Measurements from ENCODE around the gene C2CD2L. TPM values are rescaled to one million over a fixed set of nuclear protein-coding genes. Genes with fewer than 3 reads are reported as not detected.

C2CD2L gene
- total RNA-seq, 1 experiment from 2014 or later: 13.5 TPM

- Mint-ChIP-seq H3K27ac (ENCODE audit: low read depth, unreplicated experiment) (no peak overlapping the region), H3K4me1 (ENCODE audit: insufficient read depth, unreplicated experiment) (peaks cover 13% of the 10 kb centered on the region), H3K27me3 (ENCODE audit: insufficient read depth, unreplicated experiment) (no peaks in the 10 kb centered on the region), H3K36me3 (ENCODE audit: insufficient read depth, unreplicated experiment) (peaks cover 36% of the 10 kb centered on the region), H3K9me3 (ENCODE audit: unreplicated experiment) (no peaks in the 10 kb centered on the region), H3K4me3 (ENCODE audit: unreplicated experiment) (no peak overlapping the region)
- ChIA-PET POLR2A (interaction anchor here (1.0 to 9.3 kb wide), 3 partner anchors 11 to 42 kb away, joined by 4 to 149 read pairs (median 4); partner anchors contain the start of genes HINFP and VPS11), CTCF (interaction anchor here (0.6 to 1.7 kb wide), 9 partner anchors 9 to 178 kb away, joined by 3 to 10 read pairs (median 3); a partner anchor contains a TSS)
- TF ChIP-seq CTCF (IDR thresholded peaks at IDR 0.05; ENCODE audit: unreplicated experiment): no peak
- BruUV-seq (replicated peaks): no TSS peak
- intact Hi-C loops (cut with micrococcal nuclease): loop anchor here (10.0 kb wide), 1 partner anchor 175 kb away; no protein-coding TSS in a partner anchor
- DNase-seq (ENCODE audit: unreplicated experiment): no peak
Measured at GRCh38 chr11:119109843-119110242, 2.7 kb downstream of the C2CD2L start.

GRCh38 chr11:119110439-119110838 is 3.3 kb downstream of the C2CD2L start:
- TF ChIP-seq CTCF (IDR thresholded peaks at IDR 0.05; ENCODE audit: unreplicated experiment): no peak
- ChIA-PET CTCF (interaction anchor here (0.6 to 1.3 kb wide), 4 partner anchors 8 to 177 kb away, joined by 3 read pairs; no protein-coding TSS in a partner anchor), POLR2A (interaction anchor here (1.1 to 9.3 kb wide), 2 partner anchors 11 to 16 kb away, joined by 4 to 149 read pairs; partner anchors contain the start of gene HINFP)
- H3K4me3 Mint-ChIP-seq (ENCODE audit: unreplicated experiment): no peak overlapping the region
- H3K9me3 Mint-ChIP-seq (ENCODE audit: unreplicated experiment): no peaks in the 10 kb centered on the region
- no peak for DNase-seq (ENCODE audit: unreplicated experiment)
- no TSS peak for BruUV-seq (replicated peaks)
- H3K27me3 Mint-ChIP-seq (ENCODE audit: insufficient read depth, unreplicated experiment): no peaks in the 10 kb centered on the region
- peaks cover 42% of the 10 kb centered on the region for H3K36me3 Mint-ChIP-seq (ENCODE audit: insufficient read depth, unreplicated experiment)
- H3K27ac Mint-ChIP-seq (ENCODE audit: low read depth, unreplicated experiment): no peak overlapping the region
- intact Hi-C loops (cut with micrococcal nuclease): no loop called here
- peaks cover 13% of the 10 kb centered on the region for H3K4me1 Mint-ChIP-seq (ENCODE audit: insufficient read depth, unreplicated experiment)

GRCh38 chr11:119111361-119111925 is 4.3 kb downstream of the C2CD2L start:
- no peak for DNase-seq (ENCODE audit: unreplicated experiment)
- ChIA-PET POLR2A (interaction anchor here (1.4 to 2.2 kb wide), 3 partner anchors 9 to 16 kb away, joined by 6 to 8 read pairs (median 6); partner anchors contain the start of genes DPAGT1 and HINFP), CTCF (interaction anchor here (0.7 to 1.6 kb wide), 5 partner anchors 12 to 96 kb away, joined by 3 to 6 read pairs (median 4); partner anchors contain the start of gene CBL)
- intact Hi-C loops (cut with micrococcal nuclease): no loop called here
- Mint-ChIP-seq H3K27ac (ENCODE audit: low read depth, unreplicated experiment) (no peak overlapping the region), H3K27me3 (ENCODE audit: insufficient read depth, unreplicated experiment) (no peaks in the 10 kb centered on the region), H3K4me3 (ENCODE audit: unreplicated experiment) (no peak overlapping the region), H3K36me3 (ENCODE audit: insufficient read depth, unreplicated experiment) (peaks cover 51% of the 10 kb centered on the region), H3K9me3 (ENCODE audit: unreplicated experiment) (no peaks in the 10 kb centered on the region), H3K4me1 (ENCODE audit: insufficient read depth, unreplicated experiment) (peaks cover 13% of the 10 kb centered on the region)
- TF ChIP-seq CTCF (IDR thresholded peaks at IDR 0.05; ENCODE audit: unreplicated experiment): no peak
- no TSS peak for BruUV-seq (replicated peaks)

- DNase-seq (ENCODE audit: unreplicated experiment): no peak
- no TSS peak for BruUV-seq (replicated peaks)
- H3K4me1 Mint-ChIP-seq (ENCODE audit: insufficient read depth, unreplicated experiment): peaks cover 13% of the 10 kb centered on the region
- no peaks in the 10 kb centered on the region for H3K27me3 Mint-ChIP-seq (ENCODE audit: insufficient read depth, unreplicated experiment)
- ChIA-PET POLR2A (interaction anchor here (1.4 to 2.2 kb wide), 3 partner anchors 8 to 17 kb away, joined by 6 to 8 read pairs (median 6); partner anchors contain the start of genes DPAGT1 and HINFP), CTCF (interaction anchor here (0.5 to 1.6 kb wide), 5 partner anchors 9 to 421 kb away, joined by 3 to 6 read pairs (median 3); partner anchors contain the start of genes CBL and HINFP)
- TF ChIP-seq CTCF (IDR thresholded peaks at IDR 0.05; ENCODE audit: unreplicated experiment): no peak
- H3K4me3 Mint-ChIP-seq (ENCODE audit: unreplicated experiment): no peak overlapping the region
- H3K27ac Mint-ChIP-seq (ENCODE audit: low read depth, unreplicated experiment): no peak overlapping the region
- no peaks in the 10 kb centered on the region for H3K9me3 Mint-ChIP-seq (ENCODE audit: unreplicated experiment)
- intact Hi-C loops (cut with micrococcal nuclease): no loop called here
- peaks cover 51% of the 10 kb centered on the region for H3K36me3 Mint-ChIP-seq (ENCODE audit: insufficient read depth, unreplicated experiment)
Measured at GRCh38 chr11:119112314-119113020, 5.3 kb downstream of the C2CD2L start.

Measured in MCF 10A (cell line).